Measurements from ENCODE around the gene CGREF1. TPM values are rescaled to one million over a fixed set of nuclear protein-coding genes. Genes with fewer than 3 reads are reported as not detected.
"Not testable (repeated sequence)": the region's sequence is repeated elsewhere in the genome, so short reads cannot be mapped to it uniquely, and the experiment has no call there.

Gene CGREF1
- total and polyA plus RNA-seq, 2 donors (not counting 3 experiments of a cell fraction or from before 2014, with no cell fraction given), result 2.9 to 5.8 TPM

- TF ChIP-seq MYC (IDR thresholded peaks at IDR 0.05; ENCODE audit: low read depth, low read length), result no peak
- no peak for TF ChIP-seq POLR2AphosphoS5 (IDR thresholded peaks at IDR 0.05; ENCODE audit: insufficient read depth, low read depth, low read length)
- TF ChIP-seq EZH2 (IDR thresholded peaks at IDR 0.05; ENCODE audit: borderline replicate concordance, low read depth, low read length, severe bottlenecking), result no peak
- TF ChIP-seq FOS (IDR thresholded peaks at IDR 0.05; ENCODE audit: borderline replicate concordance, insufficient read depth, low read length), result no peak
- TF ChIP-seq CTCF (IDR thresholded peaks at IDR 0.05; ENCODE audit: extremely low read depth in 1 of 2, insufficient read depth in 1 of 2, low read depth in 1 of 2, low read length in 2 of 2), result no peak
- dilution Hi-C loops (cut with MboI; ENCODE audit: extremely low pct_ligation_motif_present, low sequenced_read_pairs), result no loop called here
- Histone ChIP-seq H2AFZ (ENCODE audit: low read depth, low read length) (peak overlapping the region; percentile 88), H3K4me1 (ENCODE audit: control insufficient read depth, extremely low read depth, insufficient read depth, low read length) (no peaks in the 10 kb centered on the region), H3K4me3 (replicated peaks in 1 of 3; ENCODE audit: insufficient read depth in 1 of 3, low read depth in 1 of 3, low read length in 3 of 3) (peak overlapping the region in 2 of 3 experiments; percentile 5 to 43), H3K9ac (replicated peaks; ENCODE audit: extremely low read depth, insufficient read depth, low read length) (no peak overlapping the region), H3K27ac (ENCODE audit: insufficient read depth, low read depth, low read length) (no peak overlapping the region), H3K4me2 (ENCODE audit: insufficient read depth, low read length) (peak overlapping the region; percentile 9), H3K9me3 (replicated peaks; ENCODE audit: control insufficient read depth, insufficient read depth, low read length) (no peaks in the 10 kb centered on the region), H3K27me3 (ENCODE audit: control insufficient read depth in 2 of 2, insufficient read depth in 2 of 2, low read length in 2 of 2) (peaks cover 13 to 25% of the 10 kb centered on the region in 2 experiments), H4K20me1 (replicated peaks; ENCODE audit: control insufficient read depth, extremely low read depth, insufficient read depth, low read length) (no peaks in the 10 kb centered on the region), H3K36me3 (ENCODE audit: control insufficient read depth in 2 of 2, extremely low read depth in 1 of 2, insufficient read depth in 2 of 2, low read length in 2 of 2) (no peaks in the 10 kb centered on the region), H3K79me2 (ENCODE audit: control insufficient read depth, insufficient read depth, low read length) (no peaks in the 10 kb centered on the region), H3K9me1 (replicated peaks; ENCODE audit: control insufficient read depth, extremely low read depth, insufficient read depth, low read length) (no peaks in the 10 kb centered on the region)
- no peak for FAIRE-seq
- POLR2A ChIA-PET, result no interaction called here
- DNase-seq (ENCODE audit: low read depth, low spot score), result no peak
- intact Hi-C loops (cut with micrococcal nuclease), result no loop called here
- CTCF ChIA-PET, result interaction anchor here (0.8 kb wide), 2 partner anchors 11 to 185 kb away, joined by 3 to 4 read pairs; no protein-coding TSS in a partner anchor
- BruUV-seq (replicated peaks), result no TSS peak
Observed at GRCh38 chr2:27117995-27118524, 868 bp downstream of the CGREF1 start.

- FAIRE-seq (no peak), DNase-seq (ENCODE audit: low read depth, low spot score) (no peak)
- Histone ChIP-seq H3K79me2 (ENCODE audit: control insufficient read depth, insufficient read depth, low read length) (no peaks in the 10 kb centered on the region), H3K9ac (replicated peaks; ENCODE audit: extremely low read depth, insufficient read depth, low read length) (no peak overlapping the region), H3K4me2 (ENCODE audit: insufficient read depth, low read length) (no peak overlapping the region), H3K4me3 (replicated peaks in 1 of 3; ENCODE audit: insufficient read depth in 1 of 3, low read depth in 1 of 3, low read length in 3 of 3) (no peak overlapping the region), H3K4me1 (ENCODE audit: control insufficient read depth, extremely low read depth, insufficient read depth, low read length) (no peaks in the 10 kb centered on the region), H3K9me3 (replicated peaks; ENCODE audit: control insufficient read depth, insufficient read depth, low read length) (no peaks in the 10 kb centered on the region), H4K20me1 (replicated peaks; ENCODE audit: control insufficient read depth, extremely low read depth, insufficient read depth, low read length) (no peaks in the 10 kb centered on the region), H2AFZ (ENCODE audit: low read depth, low read length) (no peak overlapping the region), H3K9me1 (replicated peaks; ENCODE audit: control insufficient read depth, extremely low read depth, insufficient read depth, low read length) (no peaks in the 10 kb centered on the region), H3K27me3 (ENCODE audit: control insufficient read depth in 2 of 2, insufficient read depth in 2 of 2, low read length in 2 of 2) (peaks cover 5 to 12% of the 10 kb centered on the region in 2 experiments), H3K27ac (ENCODE audit: insufficient read depth, low read depth, low read length) (no peak overlapping the region), H3K36me3 (ENCODE audit: control insufficient read depth in 2 of 2, extremely low read depth in 1 of 2, insufficient read depth in 2 of 2, low read length in 2 of 2) (no peaks in the 10 kb centered on the region)
- TF ChIP-seq JUN (IDR thresholded peaks at IDR 0.05; ENCODE audit: borderline replicate concordance, insufficient read depth, insufficient read length, low read depth) (no peak), MAX (IDR thresholded peaks at IDR 0.05; ENCODE audit: insufficient read depth, insufficient read length) (no peak)
- dilution Hi-C loops (cut with MboI; ENCODE audit: extremely low pct_ligation_motif_present, low sequenced_read_pairs), result no loop called here
- BruUV-seq (replicated peaks), result no TSS peak
- ChIA-PET CTCF (interaction anchor here (0.6 to 1.5 kb wide), 2 partner anchors 8 to 77 kb away, joined by 3 to 9 read pairs; no protein-coding TSS in a partner anchor), POLR2A (no interaction called here)
- intact Hi-C loops (cut with micrococcal nuclease), result no loop called here
Observed at GRCh38 chr2:27115519-27115918, 3.4 kb downstream of the CGREF1 start.

DNA sequence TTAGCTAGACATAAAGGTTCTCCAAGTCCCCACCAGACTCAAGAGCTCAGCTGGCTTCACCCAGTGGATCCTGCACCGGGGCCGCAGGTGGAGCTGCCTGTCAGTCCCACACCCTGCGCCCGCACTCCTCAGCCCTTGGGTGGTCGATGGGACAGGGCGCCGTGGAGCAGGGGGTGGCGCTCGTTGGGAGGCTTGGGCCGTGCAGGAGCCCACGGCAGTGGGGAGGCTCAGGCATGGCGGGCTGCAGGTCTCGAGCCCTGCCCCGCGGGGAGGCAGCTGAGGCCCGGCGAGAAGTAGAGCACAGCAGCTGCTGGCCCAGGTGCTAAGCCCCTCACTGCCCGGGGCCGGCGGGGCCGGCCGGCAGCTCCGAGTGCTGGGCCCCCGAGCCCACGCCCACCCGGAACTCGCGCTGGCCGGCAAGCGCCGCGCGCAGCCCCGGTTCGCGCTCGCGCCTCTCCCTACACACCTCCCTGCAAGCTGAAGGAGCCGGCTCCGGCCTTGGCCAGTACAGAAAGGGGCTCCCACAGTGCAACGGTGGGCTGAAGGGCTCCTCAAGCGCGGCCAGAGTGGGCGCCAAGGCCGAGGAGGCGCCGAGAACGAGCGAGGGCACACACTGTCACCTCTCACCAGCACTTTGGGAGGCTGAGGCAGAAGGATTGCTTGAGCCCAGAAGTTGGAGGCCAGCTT, 7.4 kb downstream of the CGREF1 start:
- H3K4me3 ChIP-seq (replicated peaks in 1 of 3; ENCODE audit: insufficient read depth in 1 of 3, low read depth in 1 of 3, low read length in 3 of 3); intact Hi-C loops (cut with micrococcal nuclease); H3K9ac ChIP-seq (replicated peaks; ENCODE audit: extremely low read depth, insufficient read depth, low read length); H3K4me1 ChIP-seq (ENCODE audit: control insufficient read depth, extremely low read depth, insufficient read depth, low read length); H4K20me1 ChIP-seq (replicated peaks; ENCODE audit: control insufficient read depth, extremely low read depth, insufficient read depth, low read length); POLR2A ChIA-PET; FAIRE-seq; H3K9me1 ChIP-seq (replicated peaks; ENCODE audit: control insufficient read depth, extremely low read depth, insufficient read depth, low read length); H3K79me2 ChIP-seq (ENCODE audit: control insufficient read depth, insufficient read depth, low read length); H2AFZ ChIP-seq (ENCODE audit: low read depth, low read length); H3K4me2 ChIP-seq (ENCODE audit: insufficient read depth, low read length); dilution Hi-C loops (cut with MboI; ENCODE audit: extremely low pct_ligation_motif_present, low sequenced_read_pairs); H3K27me3 ChIP-seq (ENCODE audit: control insufficient read depth in 2 of 2, insufficient read depth in 2 of 2, low read length in 2 of 2); DNase-seq (ENCODE audit: low read depth, low spot score); H3K36me3 ChIP-seq (ENCODE audit: control insufficient read depth in 2 of 2, extremely low read depth in 1 of 2, insufficient read depth in 2 of 2, low read length in 2 of 2); H3K9me3 ChIP-seq (replicated peaks; ENCODE audit: control insufficient read depth, insufficient read depth, low read length); H3K27ac ChIP-seq (ENCODE audit: insufficient read depth, low read depth, low read length); BruUV-seq (replicated peaks): not testable (repeated sequence)
- CTCF ChIA-PET, result interaction anchor here (1.1 kb wide), 1 partner anchor 22 kb away, joined by 3 read pairs; no protein-coding TSS in a partner anchor

Data from endothelial cell of umbilical vein (primary cell).